ENCODE data around the gene IFIH1. TPM values are rescaled to one million over a fixed set of nuclear protein-coding genes. Genes with fewer than 3 reads are reported as not detected.
A peak's percentile ranks its signal among the peaks of the same experiment; 100 is the strongest.

The IFIH1 gene
- total RNA-seq, 4 donors from 2014 or later, result 0.97 to 5.4 (median 1.7) TPM

DNA sequence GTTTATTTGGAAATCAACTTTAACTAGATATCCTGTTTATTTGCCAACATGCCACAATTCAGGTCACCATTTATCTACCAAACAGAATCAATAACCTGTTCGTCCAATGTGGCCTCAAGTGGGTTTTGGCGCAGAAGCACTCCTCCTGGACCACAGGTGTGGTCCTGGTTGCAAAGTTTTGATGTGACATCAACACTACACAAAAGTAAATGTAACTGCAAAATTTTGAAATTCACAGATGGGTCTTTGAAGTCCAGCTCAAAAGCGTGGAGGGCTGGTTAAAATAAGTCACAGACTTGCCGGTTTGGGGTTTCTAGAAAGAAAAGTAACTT, 25.0 kb upstream of the IFIH1 start:
- in situ Hi-C loops (cut with MboI; ENCODE audit: low sequenced_read_pairs in 4 of 4), result no loop called here
- H3K27me3 ChIP-seq, result no peaks in the 10 kb centered on the region
- H3K4me3 ChIP-seq, result peak overlapping the region; percentile 60 to 86 (median 74)
- H3K36me3 ChIP-seq, result no peaks in the 10 kb centered on the region
- TF ChIP-seq, protein P1, sequence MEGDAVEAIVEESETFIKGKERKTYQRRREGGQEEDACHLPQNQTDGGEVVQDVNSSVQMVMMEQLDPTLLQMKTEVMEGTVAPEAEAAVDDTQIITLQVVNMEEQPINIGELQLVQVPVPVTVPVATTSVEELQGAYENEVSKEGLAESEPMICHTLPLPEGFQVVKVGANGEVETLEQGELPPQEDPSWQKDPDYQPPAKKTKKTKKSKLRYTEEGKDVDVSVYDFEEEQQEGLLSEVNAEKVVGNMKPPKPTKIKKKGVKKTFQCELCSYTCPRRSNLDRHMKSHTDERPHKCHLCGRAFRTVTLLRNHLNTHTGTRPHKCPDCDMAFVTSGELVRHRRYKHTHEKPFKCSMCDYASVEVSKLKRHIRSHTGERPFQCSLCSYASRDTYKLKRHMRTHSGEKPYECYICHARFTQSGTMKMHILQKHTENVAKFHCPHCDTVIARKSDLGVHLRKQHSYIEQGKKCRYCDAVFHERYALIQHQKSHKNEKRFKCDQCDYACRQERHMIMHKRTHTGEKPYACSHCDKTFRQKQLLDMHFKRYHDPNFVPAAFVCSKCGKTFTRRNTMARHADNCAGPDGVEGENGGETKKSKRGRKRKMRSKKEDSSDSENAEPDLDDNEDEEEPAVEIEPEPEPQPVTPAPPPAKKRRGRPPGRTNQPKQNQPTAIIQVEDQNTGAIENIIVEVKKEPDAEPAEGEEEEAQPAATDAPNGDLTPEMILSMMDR (IDR thresholded peaks at IDR 0.05 in 4 of 5, conservative IDR thresholded peaks at IDR 0.05 in 1 of 5), result no peak
- TF ChIP-seq POLR2A (IDR thresholded peaks at IDR 0.05), result no peak
- H3K4me1 ChIP-seq, result peaks cover 0 to 8% of the 10 kb centered on the region in 2 donors
- DNase-seq (no peak), ATAC-seq (no peak)
- intact Hi-C loops (cut with DNase I; ENCODE audit: low total_unique reads), result no loop called here
- no peaks in the 10 kb centered on the region for H3K9me3 ChIP-seq
- no peak overlapping the region for H3K27ac ChIP-seq

DNA sequence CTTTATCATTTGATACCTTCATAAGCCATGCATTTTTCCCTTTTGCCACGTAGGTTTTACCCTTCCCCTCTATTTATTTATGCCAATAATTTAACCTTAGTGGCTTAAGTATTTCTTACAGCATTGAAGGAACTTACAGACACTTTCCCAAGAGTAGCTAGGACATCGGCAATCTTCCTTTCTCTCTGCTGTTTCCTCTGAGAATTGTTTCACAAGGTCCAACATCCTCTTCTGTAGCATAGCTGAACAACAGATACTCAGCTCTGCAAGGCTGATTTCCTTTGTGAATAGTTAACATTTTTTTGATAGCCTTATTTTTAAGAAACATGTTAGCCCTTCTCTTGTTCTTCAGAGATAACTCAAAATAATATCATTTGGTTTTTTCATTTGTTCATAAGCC, 24.4 kb upstream of the IFIH1 start:
- Histone ChIP-seq H3K27ac (no peak overlapping the region), H3K9me3 (no peaks in the 10 kb centered on the region), H3K4me1 (peaks cover 0 to 8% of the 10 kb centered on the region in 2 donors), H3K4me3 (no peak overlapping the region), H3K36me3 (no peaks in the 10 kb centered on the region), H3K27me3 (no peaks in the 10 kb centered on the region)
- ATAC-seq, result no peak
- DNase-seq, result no peak
- intact Hi-C loops (cut with DNase I; ENCODE audit: low total_unique reads) (no loop called here), in situ Hi-C loops (cut with MboI; ENCODE audit: low sequenced_read_pairs in 4 of 4) (no loop called here)
- TF ChIP-seq, protein P1 (IDR thresholded peaks at IDR 0.05 in 4 of 5, conservative IDR thresholded peaks at IDR 0.05 in 1 of 5), result no peak
- no peak for TF ChIP-seq POLR2A (IDR thresholded peaks at IDR 0.05)

DNA sequence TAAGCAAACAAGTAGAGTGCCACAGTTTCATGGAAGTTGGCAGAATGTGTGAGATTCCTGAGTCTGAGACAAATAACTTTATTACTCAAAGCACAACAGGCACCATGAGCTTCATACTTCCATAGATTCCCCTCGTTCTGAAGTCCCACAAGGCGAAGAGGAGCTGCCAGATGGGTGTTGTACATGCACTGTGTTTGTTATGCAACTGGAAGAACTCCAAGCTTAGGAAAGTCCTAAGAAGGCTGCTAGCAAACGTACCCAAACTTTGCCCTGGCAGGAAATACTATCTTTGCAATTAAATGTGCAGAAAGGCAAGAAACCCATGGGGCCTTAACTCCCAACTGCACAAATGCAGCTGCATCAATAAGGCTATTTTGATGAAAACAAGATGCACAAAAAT, 23.8 kb upstream of the IFIH1 start:
- TF ChIP-seq, protein P1 (IDR thresholded peaks at IDR 0.05 in 4 of 5, conservative IDR thresholded peaks at IDR 0.05 in 1 of 5), result no peak
- no peak for TF ChIP-seq POLR2A (IDR thresholded peaks at IDR 0.05)
- in situ Hi-C loops (cut with MboI; ENCODE audit: low sequenced_read_pairs in 4 of 4) (no loop called here), intact Hi-C loops (cut with DNase I; ENCODE audit: low total_unique reads) (no loop called here)
- H3K27me3 ChIP-seq, result no peaks in the 10 kb centered on the region
- H3K4me3 ChIP-seq, result no peak overlapping the region
- H3K27ac ChIP-seq, result no peak overlapping the region
- H3K36me3 ChIP-seq, result no peaks in the 10 kb centered on the region
- ATAC-seq (no peak), DNase-seq (no peak)
- no peaks in the 10 kb centered on the region for H3K9me3 ChIP-seq
- H3K4me1 ChIP-seq, result peaks cover 0 to 8% of the 10 kb centered on the region in 2 donors

DNA sequence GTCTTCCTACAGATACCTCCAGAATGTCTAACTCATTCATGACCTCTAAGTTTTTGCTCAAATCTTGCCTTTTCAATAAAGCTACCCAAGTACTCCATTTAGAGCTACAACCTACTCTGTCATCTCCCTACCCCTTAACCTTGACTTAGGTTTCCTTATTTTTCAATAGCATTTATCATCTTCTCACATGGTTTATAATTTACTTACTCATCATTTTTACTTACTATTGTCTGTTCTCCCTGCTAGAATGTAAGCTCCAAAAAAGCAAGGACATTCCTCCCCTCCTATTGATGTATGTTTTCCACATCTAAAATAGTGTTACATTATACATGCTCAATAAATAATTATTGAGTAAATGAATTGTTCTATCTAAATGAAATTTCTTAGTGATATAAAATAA, 22.3 kb upstream of the IFIH1 start:
- Histone ChIP-seq H3K36me3 (no peaks in the 10 kb centered on the region), H3K9me3 (no peaks in the 10 kb centered on the region), H3K4me3 (no peak overlapping the region), H3K4me1 (peaks cover 0 to 8% of the 10 kb centered on the region in 2 donors), H3K27ac (no peak overlapping the region), H3K27me3 (no peaks in the 10 kb centered on the region)
- intact Hi-C loops (cut with DNase I; ENCODE audit: low total_unique reads), result no loop called here
- ATAC-seq (no peak), DNase-seq (no peak)
- no peak for TF ChIP-seq POLR2A (IDR thresholded peaks at IDR 0.05)
- TF ChIP-seq, protein P1 (IDR thresholded peaks at IDR 0.05 in 4 of 5, conservative IDR thresholded peaks at IDR 0.05 in 1 of 5), result no peak
- in situ Hi-C loops (cut with MboI; ENCODE audit: low sequenced_read_pairs in 4 of 4), result no loop called here

DNA sequence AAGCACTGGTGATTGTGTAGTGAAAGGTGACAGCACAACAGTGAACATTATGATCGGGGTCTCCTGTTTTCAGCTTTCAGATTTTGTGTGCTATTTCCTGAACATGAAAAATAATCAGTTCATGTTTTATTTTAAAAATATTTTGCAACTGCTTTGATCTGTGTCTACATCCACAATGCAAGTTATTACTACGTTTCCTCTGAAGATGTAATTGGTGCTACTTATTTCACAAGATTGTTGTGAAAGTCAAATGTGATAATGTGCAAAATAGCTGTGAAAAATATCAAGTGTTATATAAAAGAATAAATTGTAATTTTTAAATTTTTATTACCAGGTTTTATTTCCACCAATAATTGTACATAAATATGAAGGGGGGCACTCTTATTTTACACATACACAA, 19.4 kb upstream of the IFIH1 start:
- Histone ChIP-seq H3K36me3 (no peaks in the 10 kb centered on the region), H3K9me3 (no peaks in the 10 kb centered on the region), H3K4me3 (no peak overlapping the region), H3K4me1 (no peaks in the 10 kb centered on the region), H3K27ac (no peak overlapping the region), H3K27me3 (no peaks in the 10 kb centered on the region)
- DNase-seq (no peak), ATAC-seq (no peak)
- TF ChIP-seq, protein P1 (IDR thresholded peaks at IDR 0.05 in 4 of 5, conservative IDR thresholded peaks at IDR 0.05 in 1 of 5), result no peak
- no peak for TF ChIP-seq POLR2A (IDR thresholded peaks at IDR 0.05)
- in situ Hi-C loops (cut with MboI; ENCODE audit: low sequenced_read_pairs in 4 of 4) (no loop called here), intact Hi-C loops (cut with DNase I; ENCODE audit: low total_unique reads) (no loop called here)

Measured in gastrocnemius medialis (tissue), 4 donors.